ENCODE measurements around the gene TOPORS.

DNA sequence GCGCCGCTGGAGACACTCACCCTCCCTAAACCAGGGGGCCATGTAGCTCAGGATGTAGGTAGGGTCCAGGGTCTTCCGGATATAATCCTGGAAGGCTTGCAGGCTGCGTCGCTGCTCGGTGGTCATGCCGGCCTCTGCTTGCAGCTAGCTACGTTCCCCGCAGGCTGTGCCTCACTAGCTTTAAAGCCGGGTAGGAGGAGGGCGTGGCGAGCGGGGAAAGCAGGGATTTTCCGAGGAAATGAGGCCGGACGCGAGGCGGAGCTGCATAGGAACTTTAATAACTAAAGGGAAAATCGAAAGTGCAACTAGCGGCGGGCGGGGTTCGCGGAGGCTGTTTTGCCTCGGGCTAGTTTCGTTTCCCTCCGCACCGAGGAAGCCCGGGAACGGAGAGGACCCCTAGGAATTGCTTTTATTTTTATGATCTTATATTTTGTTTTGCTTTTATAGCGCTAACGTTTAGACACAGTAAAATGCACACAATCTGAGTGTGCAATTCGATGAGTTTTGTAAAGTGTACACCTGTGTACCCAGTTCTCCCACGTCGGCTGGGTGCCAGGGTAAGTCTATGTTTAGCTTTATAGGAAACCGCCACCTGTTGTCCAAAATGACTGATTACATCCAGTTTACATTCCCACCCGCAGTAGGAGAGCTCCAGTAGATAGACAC is 26.2 kb downstream of the TOPORS start, which contains the start of gene RIGI:
- TF ChIP-seq, protein P1, sequence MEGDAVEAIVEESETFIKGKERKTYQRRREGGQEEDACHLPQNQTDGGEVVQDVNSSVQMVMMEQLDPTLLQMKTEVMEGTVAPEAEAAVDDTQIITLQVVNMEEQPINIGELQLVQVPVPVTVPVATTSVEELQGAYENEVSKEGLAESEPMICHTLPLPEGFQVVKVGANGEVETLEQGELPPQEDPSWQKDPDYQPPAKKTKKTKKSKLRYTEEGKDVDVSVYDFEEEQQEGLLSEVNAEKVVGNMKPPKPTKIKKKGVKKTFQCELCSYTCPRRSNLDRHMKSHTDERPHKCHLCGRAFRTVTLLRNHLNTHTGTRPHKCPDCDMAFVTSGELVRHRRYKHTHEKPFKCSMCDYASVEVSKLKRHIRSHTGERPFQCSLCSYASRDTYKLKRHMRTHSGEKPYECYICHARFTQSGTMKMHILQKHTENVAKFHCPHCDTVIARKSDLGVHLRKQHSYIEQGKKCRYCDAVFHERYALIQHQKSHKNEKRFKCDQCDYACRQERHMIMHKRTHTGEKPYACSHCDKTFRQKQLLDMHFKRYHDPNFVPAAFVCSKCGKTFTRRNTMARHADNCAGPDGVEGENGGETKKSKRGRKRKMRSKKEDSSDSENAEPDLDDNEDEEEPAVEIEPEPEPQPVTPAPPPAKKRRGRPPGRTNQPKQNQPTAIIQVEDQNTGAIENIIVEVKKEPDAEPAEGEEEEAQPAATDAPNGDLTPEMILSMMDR (IDR thresholded peaks at IDR 0.05), result peak in 3 of 4 experiments; percentile 9 to 43 (median 43)
- peak in 1 of 2 donors; percentile 44 for TF ChIP-seq POLR2A (IDR thresholded peaks at IDR 0.05)
